K562 (cell line): ENCODE measurements around the gene NPHP3. TPM values are rescaled to one million over a fixed set of nuclear protein-coding genes. Genes with fewer than 3 reads are reported as not detected.

Experiments used
- BHLHE40 ChIP-seq: IDR thresholded peaks from 2 replicates; pipeline ENCODE4 v1.6.1; 2011; ENCODE audit warnings: low read length, improper control_type of control experiment
- GABPB1 ChIP-seq: sonication (generic); formaldehyde crosslinking; IDR thresholded peaks from 2 replicates; pipeline ENCODE4 v1.8.0; 2022; ENCODE audit warnings: mild to moderate bottlenecking, missing genetic modification reagents
- GTF3C2 ChIP-seq: IDR thresholded peaks from 3 replicates; pipeline ENCODE4 v1.6.1; 2011; ENCODE audit warnings: borderline replicate concordance, mild to moderate bottlenecking, moderate library complexity; ENCODE audit not compliant: insufficient read length; ENCODE audit errors: extremely low read depth
- NR2F6 ChIP-seq: fragments of 450-650 bp; formaldehyde crosslinking; IDR thresholded peaks from 2 replicates; pipeline ENCODE4 v1.4.0; 2020; ENCODE audit warnings: mild to moderate bottlenecking
- POLR2B ChIP-seq: fragments of 450-650 bp; IDR thresholded peaks from 2 replicates; pipeline ENCODE4 v1.6.1; 2018; ENCODE audit warnings: low read depth; ENCODE audit not compliant: partially characterized antibody
- RAD51 ChIP-seq: fragments of 450-650 bp; IDR thresholded peaks from 2 replicates; pipeline ENCODE4 v1.7.1; 2016; ENCODE audit warnings: low read depth, mild to moderate bottlenecking, borderline replicate concordance
- SIX5 ChIP-seq, 2 experiments: IDR thresholded peaks; 2 replicates each; pipeline ENCODE4 v1.6.1; 2011; ENCODE audit warnings: low read length in 2 of 2, borderline replicate concordance in 1 of 2, low read depth in 1 of 2, mild to moderate bottlenecking in 1 of 2, moderate library complexity in 1 of 2; ENCODE audit not compliant: insufficient read depth in 1 of 2
- SP2 ChIP-seq: IDR thresholded peaks from 2 replicates; pipeline ENCODE4 v1.6.1; 2011; ENCODE audit warnings: mild to moderate bottlenecking, low read depth, low read length, moderate library complexity; ENCODE audit not compliant: poor library complexity, severe bottlenecking; ENCODE audit errors: extremely low read depth
- polyA plus RNA-seq, 8 experiments: library from polyadenylated mRNA; depleted of rRNA in 4 of 8; stranded (reverse) in 5 of 8; unstranded in 3 of 8; fragments of >200 nt; fragmentation: Nextera tagmentation in 2 of 8; fragmentation: Illumina TruSeq in 1 of 8; extraction: Ambion mirVana in 2 of 8; extraction: Trizol in 1 of 8; gene quantifications; 2 replicates each; pipeline versions ENCODE4 v1.2.1 to v1.2.3, GENCODE V29; 2011 to 2014; ENCODE audit warnings: inconsistent platforms in 1 of 8, missing spikeins in 1 of 8
- total RNA-seq, 7 experiments: library from RNA; depleted of rRNA in 6 of 7; stranded (reverse); fragments of >200 nt in 6 of 7; fragmentation: Illumina TruSeq in 2 of 7; extraction: Trizol in 2 of 7; gene quantifications; 2 replicates each; pipeline versions ENCODE4 v1.2.1 to v1.2.3, GENCODE V29; 2011 to 2021; ENCODE audit warnings: low replicate concordance in 1 of 7
- TF ChIP-seq, protein P1 (sequence below), 2 experiments: fragments of 450-650 bp; formaldehyde crosslinking in 1 of 2; IDR thresholded peaks; 2 replicates each; pipeline versions ENCODE4 v1.4.0 to v1.6.1; 2014 to 2020; ENCODE audit warnings: mild to moderate bottlenecking in 2 of 2, borderline replicate concordance in 1 of 2, low read depth in 1 of 2
- TF ChIP-seq, protein P2 (sequence below): IDR thresholded peaks from 2 replicates; pipeline ENCODE4 v1.6.1; 2014; ENCODE audit warnings: antibody characterized with exemption

NPHP3 gene
- total and polyA plus RNA-seq, 9 of the 15 experiments (the other 6 are each of a cell fraction or from before 2014, with no cell fraction given): 0.62 to 13.2 (median 5.8) TPM

DNA sequence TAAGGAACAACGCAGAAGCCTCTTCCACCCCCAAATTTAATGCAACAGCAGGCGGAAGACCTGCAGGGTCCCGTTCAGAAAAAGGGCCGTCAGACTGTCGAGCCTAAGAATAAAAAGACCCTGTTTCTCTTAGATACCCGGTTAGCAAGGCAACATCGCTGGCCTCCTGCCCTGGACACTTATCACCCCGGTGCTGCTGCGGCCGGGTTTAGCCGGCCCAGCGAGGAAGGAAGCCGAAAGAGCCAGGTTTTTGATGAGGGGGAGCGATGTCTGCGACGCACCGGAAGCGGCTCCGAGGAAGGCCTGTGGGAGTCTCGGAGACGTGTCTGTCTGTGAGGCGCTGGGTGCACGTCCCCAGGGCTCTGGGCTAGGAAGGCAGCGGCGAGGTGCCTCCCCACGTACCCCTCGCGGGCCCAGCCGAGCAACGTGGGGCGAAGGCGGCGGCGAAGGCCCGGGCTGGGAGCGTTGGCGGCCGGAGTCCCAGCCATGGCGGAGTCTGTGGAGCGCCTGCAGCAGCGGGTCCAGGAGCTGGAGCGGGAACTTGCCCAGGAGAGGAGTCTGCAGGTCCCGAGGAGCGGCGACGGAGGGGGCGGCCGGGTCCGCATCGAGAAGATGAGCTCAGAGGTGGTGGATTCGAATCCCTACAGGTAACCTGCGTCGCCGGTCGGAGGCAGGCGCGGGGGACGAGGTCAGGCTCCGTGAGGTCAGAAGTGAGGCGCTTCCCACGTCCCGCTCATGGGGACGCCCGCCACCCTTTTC is 62.0 kb downstream of the NPHP3 start, which contains the start of gene UBA5 (continued):
- TF ChIP-seq, protein P1, sequence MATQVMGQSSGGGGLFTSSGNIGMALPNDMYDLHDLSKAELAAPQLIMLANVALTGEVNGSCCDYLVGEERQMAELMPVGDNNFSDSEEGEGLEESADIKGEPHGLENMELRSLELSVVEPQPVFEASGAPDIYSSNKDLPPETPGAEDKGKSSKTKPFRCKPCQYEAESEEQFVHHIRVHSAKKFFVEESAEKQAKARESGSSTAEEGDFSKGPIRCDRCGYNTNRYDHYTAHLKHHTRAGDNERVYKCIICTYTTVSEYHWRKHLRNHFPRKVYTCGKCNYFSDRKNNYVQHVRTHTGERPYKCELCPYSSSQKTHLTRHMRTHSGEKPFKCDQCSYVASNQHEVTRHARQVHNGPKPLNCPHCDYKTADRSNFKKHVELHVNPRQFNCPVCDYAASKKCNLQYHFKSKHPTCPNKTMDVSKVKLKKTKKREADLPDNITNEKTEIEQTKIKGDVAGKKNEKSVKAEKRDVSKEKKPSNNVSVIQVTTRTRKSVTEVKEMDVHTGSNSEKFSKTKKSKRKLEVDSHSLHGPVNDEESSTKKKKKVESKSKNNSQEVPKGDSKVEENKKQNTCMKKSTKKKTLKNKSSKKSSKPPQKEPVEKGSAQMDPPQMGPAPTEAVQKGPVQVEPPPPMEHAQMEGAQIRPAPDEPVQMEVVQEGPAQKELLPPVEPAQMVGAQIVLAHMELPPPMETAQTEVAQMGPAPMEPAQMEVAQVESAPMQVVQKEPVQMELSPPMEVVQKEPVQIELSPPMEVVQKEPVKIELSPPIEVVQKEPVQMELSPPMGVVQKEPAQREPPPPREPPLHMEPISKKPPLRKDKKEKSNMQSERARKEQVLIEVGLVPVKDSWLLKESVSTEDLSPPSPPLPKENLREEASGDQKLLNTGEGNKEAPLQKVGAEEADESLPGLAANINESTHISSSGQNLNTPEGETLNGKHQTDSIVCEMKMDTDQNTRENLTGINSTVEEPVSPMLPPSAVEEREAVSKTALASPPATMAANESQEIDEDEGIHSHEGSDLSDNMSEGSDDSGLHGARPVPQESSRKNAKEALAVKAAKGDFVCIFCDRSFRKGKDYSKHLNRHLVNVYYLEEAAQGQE (IDR thresholded peaks at IDR 0.05; ENCODE audit: borderline replicate concordance): peak; percentile 81
- TF ChIP-seq, protein P1 (CRISPR knock-in tag; IDR thresholded peaks at IDR 0.05; ENCODE audit: low read depth): no peak
- TF ChIP-seq SIX5 (IDR thresholded peaks at IDR 0.05; ENCODE audit: borderline replicate concordance in 1 of 2, insufficient read depth in 1 of 2, low read depth in 1 of 2, low read length in 2 of 2) (no peak), NR2F6 (CRISPR knock-in tag) (no peak), GABPB1 (peak; percentile 94), BHLHE40 (no peak), RAD51 (no peak), SP2 (no peak), POLR2B (peak; percentile 54), GTF3C2 (no peak)
- TF ChIP-seq, protein P2, sequence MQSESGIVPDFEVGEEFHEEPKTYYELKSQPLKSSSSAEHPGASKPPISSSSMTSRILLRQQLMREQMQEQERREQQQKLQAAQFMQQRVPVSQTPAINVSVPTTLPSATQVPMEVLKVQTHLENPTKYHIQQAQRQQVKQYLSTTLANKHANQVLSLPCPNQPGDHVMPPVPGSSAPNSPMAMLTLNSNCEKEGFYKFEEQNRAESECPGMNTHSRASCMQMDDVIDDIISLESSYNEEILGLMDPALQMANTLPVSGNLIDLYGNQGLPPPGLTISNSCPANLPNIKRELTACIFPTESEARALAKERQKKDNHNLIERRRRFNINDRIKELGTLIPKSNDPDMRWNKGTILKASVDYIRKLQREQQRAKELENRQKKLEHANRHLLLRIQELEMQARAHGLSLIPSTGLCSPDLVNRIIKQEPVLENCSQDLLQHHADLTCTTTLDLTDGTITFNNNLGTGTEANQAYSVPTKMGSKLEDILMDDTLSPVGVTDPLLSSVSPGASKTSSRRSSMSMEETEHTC: no peak
